HCT116 (cell line): ENCODE data around the gene ERBIN.

Experiments
- CTCF ChIP-seq, 3 experiments: fragments of 200-600 bp in 1 of 3; sonication (generic) in 1 of 3; IDR thresholded peaks in 2 of 3; conservative IDR thresholded peaks in 1 of 3; 2 replicates each; pipeline ENCODE4 v1.5.1; 2012 to 2017; ENCODE audit warnings: low read depth in 2 of 3, low read length in 2 of 3, antibody characterized with exemption in 1 of 3, borderline replicate concordance in 1 of 3, control low read depth in 1 of 3, mild to moderate bottlenecking in 1 of 3, mixed read lengths in 1 of 3, mixed run types in 1 of 3, moderate library complexity in 1 of 3; ENCODE audit not compliant: insufficient read depth in 1 of 3
- EZH2 ChIP-seq: fragments of 200-600 bp; sonication (generic); IDR thresholded peaks from 2 replicates; pipeline ENCODE4 v1.6.1; 2017; ENCODE audit warnings: antibody characterized with exemption, mixed run types
- EZH2phosphoT487 ChIP-seq: fragments of 200-600 bp; IDR thresholded peaks from 2 replicates; pipeline ENCODE4 v1.6.1; 2018; ENCODE audit warnings: antibody characterized with exemption, borderline replicate concordance
- JUND ChIP-seq: IDR thresholded peaks from 2 replicates; pipeline ENCODE4 v1.6.1; 2012
- POLR2A ChIP-seq: IDR thresholded peaks from 2 replicates; pipeline ENCODE4 v1.7.0; 2011; ENCODE audit warnings: borderline replicate concordance; ENCODE audit not compliant: insufficient read depth, insufficient read length; ENCODE audit errors: extremely low read depth
- POLR2AphosphoS5 ChIP-seq: IDR thresholded peaks from 2 replicates; pipeline ENCODE4 v1.6.1; 2011; ENCODE audit warnings: mild to moderate bottlenecking, low read depth, low read length, moderate library complexity
- RAD21 ChIP-seq: IDR thresholded peaks from 2 replicates; pipeline ENCODE4 v1.6.1; 2012; ENCODE audit warnings: low read depth, mild to moderate bottlenecking
- SRF ChIP-seq: IDR thresholded peaks from 2 replicates; pipeline ENCODE4 v1.6.1; 2012; ENCODE audit warnings: low read depth
- TCF7L2 ChIP-seq: IDR thresholded peaks from 2 replicates; pipeline ENCODE4 v1.7.0; 2011; ENCODE audit warnings: borderline replicate concordance, inconsistent platforms; ENCODE audit not compliant: insufficient read depth, insufficient read length; ENCODE audit errors: extremely low read depth
- YY1 ChIP-seq: IDR thresholded peaks from 2 replicates; pipeline ENCODE4 v1.6.1; 2011; ENCODE audit warnings: low read length, low read depth, moderate library complexity, mild to moderate bottlenecking; ENCODE audit not compliant: insufficient replicate concordance; ENCODE audit errors: extremely low read depth
- TF ChIP-seq, protein P1 (sequence below): IDR thresholded peaks from 2 replicates; pipeline ENCODE4 v1.6.1; 2011; ENCODE audit warnings: mild to moderate bottlenecking, low read length, moderate library complexity; ENCODE audit not compliant: insufficient replicate concordance; ENCODE audit errors: extremely low read depth
- TF ChIP-seq, protein P2 (sequence below): IDR thresholded peaks from 2 replicates; pipeline ENCODE4 v1.6.1; 2012; ENCODE audit warnings: low read depth
- TF ChIP-seq, protein P3 (sequence below): IDR thresholded peaks from 2 replicates; pipeline ENCODE4 v1.6.1; 2012

DNA sequence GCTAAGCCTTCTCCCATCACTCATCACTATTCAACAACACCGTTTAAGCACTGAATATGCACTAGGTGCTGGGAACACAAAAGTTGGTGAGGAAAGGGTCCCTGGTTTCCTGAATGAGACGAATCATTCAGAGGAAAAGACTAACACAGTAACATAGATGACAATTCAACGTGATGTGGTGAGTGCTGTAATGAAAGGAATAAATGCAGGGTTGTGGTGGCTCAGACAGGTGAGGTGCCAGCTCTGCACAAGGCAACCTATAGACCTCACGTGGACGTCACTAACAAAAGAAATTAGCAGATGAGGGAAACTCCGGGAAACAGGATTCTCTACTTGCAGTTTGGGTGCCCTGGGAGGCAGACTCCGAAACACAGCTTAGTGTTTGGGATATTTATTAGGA lies 40.0 kb upstream of the ERBIN start:
- TF ChIP-seq CTCF (IDR thresholded peaks at IDR 0.05 in 2 of 3, conservative IDR thresholded peaks at IDR 0.05 in 1 of 3; ENCODE audit: borderline replicate concordance in 1 of 3, insufficient read depth in 1 of 3, low read depth in 2 of 3, low read length in 2 of 3) (no peak), POLR2AphosphoS5 (no peak), EZH2 (no peak), EZH2phosphoT487 (no peak), POLR2A (no peak), YY1 (no peak), JUND (no peak), SRF (no peak), TCF7L2 (no peak), RAD21 (no peak)
- TF ChIP-seq, protein P1, sequence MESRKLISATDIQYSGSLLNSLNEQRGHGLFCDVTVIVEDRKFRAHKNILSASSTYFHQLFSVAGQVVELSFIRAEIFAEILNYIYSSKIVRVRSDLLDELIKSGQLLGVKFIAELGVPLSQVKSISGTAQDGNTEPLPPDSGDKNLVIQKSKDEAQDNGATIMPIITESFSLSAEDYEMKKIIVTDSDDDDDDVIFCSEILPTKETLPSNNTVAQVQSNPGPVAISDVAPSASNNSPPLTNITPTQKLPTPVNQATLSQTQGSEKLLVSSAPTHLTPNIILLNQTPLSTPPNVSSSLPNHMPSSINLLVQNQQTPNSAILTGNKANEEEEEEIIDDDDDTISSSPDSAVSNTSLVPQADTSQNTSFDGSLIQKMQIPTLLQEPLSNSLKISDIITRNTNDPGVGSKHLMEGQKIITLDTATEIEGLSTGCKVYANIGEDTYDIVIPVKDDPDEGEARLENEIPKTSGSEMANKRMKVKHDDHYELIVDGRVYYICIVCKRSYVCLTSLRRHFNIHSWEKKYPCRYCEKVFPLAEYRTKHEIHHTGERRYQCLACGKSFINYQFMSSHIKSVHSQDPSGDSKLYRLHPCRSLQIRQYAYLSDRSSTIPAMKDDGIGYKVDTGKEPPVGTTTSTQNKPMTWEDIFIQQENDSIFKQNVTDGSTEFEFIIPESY = no peak
- TF ChIP-seq, protein P2, sequence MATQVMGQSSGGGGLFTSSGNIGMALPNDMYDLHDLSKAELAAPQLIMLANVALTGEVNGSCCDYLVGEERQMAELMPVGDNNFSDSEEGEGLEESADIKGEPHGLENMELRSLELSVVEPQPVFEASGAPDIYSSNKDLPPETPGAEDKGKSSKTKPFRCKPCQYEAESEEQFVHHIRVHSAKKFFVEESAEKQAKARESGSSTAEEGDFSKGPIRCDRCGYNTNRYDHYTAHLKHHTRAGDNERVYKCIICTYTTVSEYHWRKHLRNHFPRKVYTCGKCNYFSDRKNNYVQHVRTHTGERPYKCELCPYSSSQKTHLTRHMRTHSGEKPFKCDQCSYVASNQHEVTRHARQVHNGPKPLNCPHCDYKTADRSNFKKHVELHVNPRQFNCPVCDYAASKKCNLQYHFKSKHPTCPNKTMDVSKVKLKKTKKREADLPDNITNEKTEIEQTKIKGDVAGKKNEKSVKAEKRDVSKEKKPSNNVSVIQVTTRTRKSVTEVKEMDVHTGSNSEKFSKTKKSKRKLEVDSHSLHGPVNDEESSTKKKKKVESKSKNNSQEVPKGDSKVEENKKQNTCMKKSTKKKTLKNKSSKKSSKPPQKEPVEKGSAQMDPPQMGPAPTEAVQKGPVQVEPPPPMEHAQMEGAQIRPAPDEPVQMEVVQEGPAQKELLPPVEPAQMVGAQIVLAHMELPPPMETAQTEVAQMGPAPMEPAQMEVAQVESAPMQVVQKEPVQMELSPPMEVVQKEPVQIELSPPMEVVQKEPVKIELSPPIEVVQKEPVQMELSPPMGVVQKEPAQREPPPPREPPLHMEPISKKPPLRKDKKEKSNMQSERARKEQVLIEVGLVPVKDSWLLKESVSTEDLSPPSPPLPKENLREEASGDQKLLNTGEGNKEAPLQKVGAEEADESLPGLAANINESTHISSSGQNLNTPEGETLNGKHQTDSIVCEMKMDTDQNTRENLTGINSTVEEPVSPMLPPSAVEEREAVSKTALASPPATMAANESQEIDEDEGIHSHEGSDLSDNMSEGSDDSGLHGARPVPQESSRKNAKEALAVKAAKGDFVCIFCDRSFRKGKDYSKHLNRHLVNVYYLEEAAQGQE = no peak
- TF ChIP-seq, protein P3, sequence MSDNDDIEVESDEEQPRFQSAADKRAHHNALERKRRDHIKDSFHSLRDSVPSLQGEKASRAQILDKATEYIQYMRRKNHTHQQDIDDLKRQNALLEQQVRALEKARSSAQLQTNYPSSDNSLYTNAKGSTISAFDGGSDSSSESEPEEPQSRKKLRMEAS = no peak
